ENCODE data around the gene EXOC3.

DNA sequence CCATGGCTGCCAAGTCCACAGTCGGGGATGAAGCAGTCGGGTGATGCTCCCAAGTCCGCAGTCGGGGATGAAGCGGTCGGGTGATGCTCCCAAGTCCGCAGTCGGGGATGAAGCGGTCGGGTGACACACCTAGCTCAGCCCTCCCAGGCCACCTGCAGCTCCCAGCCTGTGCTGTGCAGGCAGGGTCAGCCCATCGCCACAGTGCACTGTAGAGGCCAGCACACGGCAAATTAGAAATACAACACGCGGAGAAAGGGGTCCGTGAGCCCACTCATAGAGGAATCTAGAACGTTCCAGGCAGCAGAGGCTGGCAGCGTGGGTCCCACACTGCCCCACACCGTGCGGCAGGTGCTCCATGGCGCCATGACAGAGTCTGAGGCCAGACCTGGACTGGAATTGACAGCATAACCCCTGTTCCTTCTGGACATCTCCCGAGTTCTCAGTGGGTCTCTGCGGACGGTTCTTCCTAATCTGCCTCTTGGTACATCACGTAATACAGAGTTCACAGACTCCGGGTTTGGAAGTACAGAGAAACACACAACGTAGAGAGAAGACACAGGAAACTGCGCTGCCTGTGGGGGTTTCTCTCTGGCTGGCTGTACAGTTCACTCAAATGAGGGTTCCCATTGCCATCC, 7.7 kb upstream of the EXOC3 start:
- TF ChIP-seq, protein P1, sequence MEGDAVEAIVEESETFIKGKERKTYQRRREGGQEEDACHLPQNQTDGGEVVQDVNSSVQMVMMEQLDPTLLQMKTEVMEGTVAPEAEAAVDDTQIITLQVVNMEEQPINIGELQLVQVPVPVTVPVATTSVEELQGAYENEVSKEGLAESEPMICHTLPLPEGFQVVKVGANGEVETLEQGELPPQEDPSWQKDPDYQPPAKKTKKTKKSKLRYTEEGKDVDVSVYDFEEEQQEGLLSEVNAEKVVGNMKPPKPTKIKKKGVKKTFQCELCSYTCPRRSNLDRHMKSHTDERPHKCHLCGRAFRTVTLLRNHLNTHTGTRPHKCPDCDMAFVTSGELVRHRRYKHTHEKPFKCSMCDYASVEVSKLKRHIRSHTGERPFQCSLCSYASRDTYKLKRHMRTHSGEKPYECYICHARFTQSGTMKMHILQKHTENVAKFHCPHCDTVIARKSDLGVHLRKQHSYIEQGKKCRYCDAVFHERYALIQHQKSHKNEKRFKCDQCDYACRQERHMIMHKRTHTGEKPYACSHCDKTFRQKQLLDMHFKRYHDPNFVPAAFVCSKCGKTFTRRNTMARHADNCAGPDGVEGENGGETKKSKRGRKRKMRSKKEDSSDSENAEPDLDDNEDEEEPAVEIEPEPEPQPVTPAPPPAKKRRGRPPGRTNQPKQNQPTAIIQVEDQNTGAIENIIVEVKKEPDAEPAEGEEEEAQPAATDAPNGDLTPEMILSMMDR (conservative IDR thresholded peaks at IDR 0.05; ENCODE audit: low read length): no peak
- TF ChIP-seq EZH2phosphoT487 (IDR thresholded peaks at IDR 0.05; ENCODE audit: borderline replicate concordance, low read depth, low read length): no peak

Data from OCI-LY7 (cell line).